Body of pancreas (tissue), 4 donors: Measurements from ENCODE around the gene TEKTIP1.

Experiments
- POLR2A ChIP-seq, 3 donors: fragments of 450-650 bp; IDR thresholded peaks; one replicate each; pipeline ENCODE4 v1.6.1; 2016; ENCODE audit warnings: antibody characterized with exemption in 3 of 3, mild to moderate bottlenecking in 2 of 3
- TF ChIP-seq, protein P1 (sequence below), 7 experiments: fragments of 450-650 bp in 4 of 7; fragments of 200-600 bp in 3 of 7; sonication (generic) in 3 of 7; IDR thresholded peaks; one replicate each; pipeline ENCODE4 v1.5.1; 2016 to 2019; ENCODE audit warnings: antibody characterized with exemption in 7 of 7

DNA sequence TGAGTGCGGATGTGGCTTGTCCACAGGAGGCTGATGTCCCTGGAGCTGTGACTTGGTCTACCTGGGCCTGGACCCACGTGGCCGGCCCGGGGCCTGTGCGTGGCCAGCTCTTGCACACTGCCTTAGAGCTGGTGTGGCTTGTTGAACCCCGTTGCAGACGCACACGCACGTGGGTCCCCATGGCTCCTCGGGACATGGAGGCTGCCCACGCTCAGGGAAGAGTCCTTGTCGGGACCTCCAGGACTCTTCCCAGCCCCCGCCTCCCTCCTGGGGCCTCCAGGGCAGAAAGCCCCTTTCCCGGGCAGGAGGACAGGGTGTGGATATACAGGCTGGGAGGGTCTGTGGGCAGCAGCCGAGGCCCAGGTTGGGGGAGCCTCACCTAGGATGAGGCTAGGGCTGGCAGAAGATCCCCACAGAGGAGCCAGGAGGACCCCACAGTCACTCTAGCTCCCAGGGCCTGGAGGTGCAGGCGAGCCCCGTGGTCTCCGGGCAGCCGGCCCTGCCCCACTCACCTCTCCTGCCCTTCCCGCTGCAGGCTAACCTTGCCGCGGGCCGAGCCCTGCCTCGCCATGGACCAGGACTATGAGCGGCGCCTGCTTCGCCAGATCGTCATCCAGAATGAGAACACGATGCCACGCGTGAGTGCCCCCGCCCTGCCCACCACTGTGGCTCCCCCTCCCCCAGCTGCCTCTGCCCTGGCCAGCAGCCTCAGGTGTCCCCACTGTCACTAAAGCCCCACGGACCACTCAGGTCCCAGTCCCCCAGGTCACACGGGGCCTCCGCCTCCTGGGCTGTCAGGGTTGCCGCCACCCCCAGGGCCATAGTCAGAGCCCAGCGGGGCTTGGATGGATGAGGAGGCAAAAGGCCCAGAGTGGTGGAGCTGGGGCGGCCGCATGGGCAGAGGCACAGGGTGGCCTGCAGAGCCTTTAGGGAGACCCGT is 16.3 kb upstream of the TEKTIP1 start:
- TF ChIP-seq, protein P1, sequence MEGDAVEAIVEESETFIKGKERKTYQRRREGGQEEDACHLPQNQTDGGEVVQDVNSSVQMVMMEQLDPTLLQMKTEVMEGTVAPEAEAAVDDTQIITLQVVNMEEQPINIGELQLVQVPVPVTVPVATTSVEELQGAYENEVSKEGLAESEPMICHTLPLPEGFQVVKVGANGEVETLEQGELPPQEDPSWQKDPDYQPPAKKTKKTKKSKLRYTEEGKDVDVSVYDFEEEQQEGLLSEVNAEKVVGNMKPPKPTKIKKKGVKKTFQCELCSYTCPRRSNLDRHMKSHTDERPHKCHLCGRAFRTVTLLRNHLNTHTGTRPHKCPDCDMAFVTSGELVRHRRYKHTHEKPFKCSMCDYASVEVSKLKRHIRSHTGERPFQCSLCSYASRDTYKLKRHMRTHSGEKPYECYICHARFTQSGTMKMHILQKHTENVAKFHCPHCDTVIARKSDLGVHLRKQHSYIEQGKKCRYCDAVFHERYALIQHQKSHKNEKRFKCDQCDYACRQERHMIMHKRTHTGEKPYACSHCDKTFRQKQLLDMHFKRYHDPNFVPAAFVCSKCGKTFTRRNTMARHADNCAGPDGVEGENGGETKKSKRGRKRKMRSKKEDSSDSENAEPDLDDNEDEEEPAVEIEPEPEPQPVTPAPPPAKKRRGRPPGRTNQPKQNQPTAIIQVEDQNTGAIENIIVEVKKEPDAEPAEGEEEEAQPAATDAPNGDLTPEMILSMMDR (IDR thresholded peaks at IDR 0.05), result no peak
- TF ChIP-seq POLR2A (IDR thresholded peaks at IDR 0.05), result no peak
